HFFc6 (cell line): ENCODE results near the gene KRT26. TPM values are rescaled to one million over a fixed set of nuclear protein-coding genes. Genes with fewer than 3 reads are reported as not detected.

ENCODE experiments used
- DNase-seq: peaks from one replicate; pipeline ENCODE4 v3.0.0-alpha.2; 2018
- H3K27ac Mint-ChIP-seq: 2 replicates; pipeline ENCODE4 v1.8.0; 2020; ENCODE audit warnings: mild to moderate bottlenecking, mixed read lengths
- H3K27me3 Mint-ChIP-seq: 2 replicates; pipeline ENCODE4 v1.8.0; 2021; ENCODE audit warnings: mild to moderate bottlenecking, moderate library complexity, mixed read lengths; ENCODE audit not compliant: insufficient read depth
- H3K36me3 Mint-ChIP-seq: 2 replicates; pipeline ENCODE4 v1.8.0; 2021; ENCODE audit warnings: low read depth, mixed read lengths
- H3K4me1 Mint-ChIP-seq: 2 replicates; pipeline ENCODE4 v1.8.0; 2020; ENCODE audit warnings: low read depth, mixed read lengths
- H3K4me3 Mint-ChIP-seq: 2 replicates; pipeline ENCODE4 v1.8.0; 2020; ENCODE audit warnings: mild to moderate bottlenecking, moderate library complexity, mixed read lengths
- H3K9me3 Mint-ChIP-seq: 2 replicates; pipeline ENCODE4 v1.8.0; 2020; ENCODE audit warnings: mild to moderate bottlenecking, mixed read lengths
- CTCF ChIP-seq: fragments of 200-600 bp; sonication (generic); IDR thresholded peaks from 2 replicates; pipeline ENCODE4 v1.5.0; 2021; ENCODE audit warnings: antibody characterized with exemption, mild to moderate bottlenecking
- total RNA-seq, 6 experiments: library from RNA; stranded (reverse); fragmentation: NEBNext Ultra II Directional; extraction: Animal tissue kit (Norgen Biotek cat#: 25700); gene quantifications; 2 replicates in 1 of 6; 3 replicates in 5 of 6; pipeline ENCODE4 v1.2.3, GENCODE V29; 2021

KRT26 gene
- total RNA-seq, 6 experiments from 2014 or later = not detected

GRCh38 chr17:40812639-40813038 is 40.6 kb upstream of the KRT26 start:
- H3K4me1 Mint-ChIP-seq = peaks cover 39% of the 10 kb centered on the region
- H3K27ac Mint-ChIP-seq = no peak overlapping the region
- no peak for DNase-seq

GRCh38 chr17:40810494-40810893 is 38.5 kb upstream of the KRT26 start:
- TF ChIP-seq CTCF = no peak
- H3K27ac Mint-ChIP-seq = no peak overlapping the region
- H3K4me1 Mint-ChIP-seq = peaks cover 29% of the 10 kb centered on the region
- no peak for DNase-seq
- peaks cover 21% of the 10 kb centered on the region for H3K27me3 Mint-ChIP-seq
- no peaks in the 10 kb centered on the region for H3K9me3 Mint-ChIP-seq
- H3K36me3 Mint-ChIP-seq = no peaks in the 10 kb centered on the region
- H3K4me3 Mint-ChIP-seq = no peak overlapping the region

More at GRCh38 chr17:40812639-40813038, 40.6 kb upstream of the KRT26 start:
- Mint-ChIP-seq H3K27me3 (peaks cover 6% of the 10 kb centered on the region; the same call in 1 of the 2 replicates), H3K4me3 (no peak overlapping the region), H3K36me3 (peaks cover 14% of the 10 kb centered on the region), H3K9me3 (no peaks in the 10 kb centered on the region)
- no peak for TF ChIP-seq CTCF

GRCh38 chr17:40809721-40810421 is 37.9 kb upstream of the KRT26 start:
- H3K4me3 Mint-ChIP-seq = no peak overlapping the region
- peaks cover 29% of the 10 kb centered on the region for H3K4me1 Mint-ChIP-seq

GRCh38 chr17:40806131-40806530 is 34.1 kb upstream of the KRT26 start:
- Mint-ChIP-seq H3K4me3 (no peak overlapping the region), H3K4me1 (peaks cover 23% of the 10 kb centered on the region), H3K27ac (no peak overlapping the region), H3K36me3 (no peaks in the 10 kb centered on the region), H3K27me3 (peaks cover 28% of the 10 kb centered on the region), H3K9me3 (0 out of 2 replicates have a peak, but pooled peaks cover 5% of the 10 kb centered on the region)
- TF ChIP-seq CTCF = no peak
- DNase-seq = no peak

More at GRCh38 chr17:40809721-40810421, 37.9 kb upstream of the KRT26 start:
- Mint-ChIP-seq H3K27ac (no peak overlapping the region), H3K27me3 (peaks cover 23% of the 10 kb centered on the region), H3K9me3 (0 out of 2 replicates have a peak, but pooled peaks cover 5% of the 10 kb centered on the region), H3K36me3 (no peaks in the 10 kb centered on the region)
- no peak for TF ChIP-seq CTCF
- DNase-seq = no peak

- Mint-ChIP-seq H3K36me3 (no peaks in the 10 kb centered on the region), H3K9me3 (0 out of 2 replicates have a peak, but pooled peaks cover 5% of the 10 kb centered on the region), H3K4me3 (no peak overlapping the region), H3K4me1 (peaks cover 5% of the 10 kb centered on the region; the same call in 1 of the 2 replicates), H3K27me3 (peaks cover 28% of the 10 kb centered on the region), H3K27ac (no peak overlapping the region)
- peak; percentile 97 for TF ChIP-seq CTCF
- DNase-seq = peak; percentile 47
Measured at GRCh38 chr17:40803617-40804082, 31.6 kb upstream of the KRT26 start.
